ENCODE measurements around the gene CLASRP. TPM values are rescaled to one million over a fixed set of nuclear protein-coding genes. Genes with fewer than 3 reads are reported as not detected.

Gene CLASRP
- polyA plus RNA-seq, 1 donor from 2014 or later, result 30.1 TPM

DNA sequence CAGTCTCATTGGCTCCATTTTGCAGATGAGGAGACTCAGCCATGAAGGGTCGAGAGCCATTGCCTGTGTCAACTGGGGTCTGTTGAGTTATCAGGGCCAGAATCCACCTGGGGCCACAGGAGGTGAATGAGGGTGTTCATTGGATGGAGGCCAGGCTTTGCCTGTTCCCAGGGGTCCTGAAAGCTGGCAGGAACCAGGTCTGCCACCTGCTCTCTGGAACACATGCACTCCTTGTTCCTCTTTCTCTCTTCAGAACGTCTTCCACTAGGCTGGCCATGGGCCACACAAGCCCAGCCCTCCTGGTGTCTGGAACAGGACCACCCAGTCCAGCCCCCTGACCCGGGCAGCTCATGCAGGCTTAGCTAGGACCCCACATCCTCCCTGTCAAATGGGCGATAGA lies 75.3 kb downstream of the CLASRP start:
- Histone ChIP-seq H3K9me2 (ENCODE audit: insufficient read depth, low read length) (no peaks in the 10 kb centered on the region), H4K20me1 (ENCODE audit: insufficient read depth) (no peaks in the 10 kb centered on the region), H3K4me3 (ENCODE audit: low read length) (no peak overlapping the region), H3K36me3 (ENCODE audit: insufficient read depth, low read length) (no peaks in the 10 kb centered on the region), H3K27me3 (ENCODE audit: insufficient read depth, low read depth, low read length) (no peaks in the 10 kb centered on the region), H2AFZ (ENCODE audit: low read depth, low read length) (no peak overlapping the region), H3K79me2 (replicated peaks; ENCODE audit: insufficient read depth, low read length) (peaks cover 32% of the 10 kb centered on the region), H3F3A (ENCODE audit: insufficient read depth, low read length, poor library complexity, severe bottlenecking) (no peaks in the 10 kb centered on the region), H3K4me2 (ENCODE audit: low read length) (no peak overlapping the region), H3K9me3 (ENCODE audit: low read length) (no peaks in the 10 kb centered on the region), H3K9ac (ENCODE audit: low read length) (no peak overlapping the region), H3K27ac (ENCODE audit: low read length) (no peak overlapping the region)
- TF ChIP-seq, protein P1, sequence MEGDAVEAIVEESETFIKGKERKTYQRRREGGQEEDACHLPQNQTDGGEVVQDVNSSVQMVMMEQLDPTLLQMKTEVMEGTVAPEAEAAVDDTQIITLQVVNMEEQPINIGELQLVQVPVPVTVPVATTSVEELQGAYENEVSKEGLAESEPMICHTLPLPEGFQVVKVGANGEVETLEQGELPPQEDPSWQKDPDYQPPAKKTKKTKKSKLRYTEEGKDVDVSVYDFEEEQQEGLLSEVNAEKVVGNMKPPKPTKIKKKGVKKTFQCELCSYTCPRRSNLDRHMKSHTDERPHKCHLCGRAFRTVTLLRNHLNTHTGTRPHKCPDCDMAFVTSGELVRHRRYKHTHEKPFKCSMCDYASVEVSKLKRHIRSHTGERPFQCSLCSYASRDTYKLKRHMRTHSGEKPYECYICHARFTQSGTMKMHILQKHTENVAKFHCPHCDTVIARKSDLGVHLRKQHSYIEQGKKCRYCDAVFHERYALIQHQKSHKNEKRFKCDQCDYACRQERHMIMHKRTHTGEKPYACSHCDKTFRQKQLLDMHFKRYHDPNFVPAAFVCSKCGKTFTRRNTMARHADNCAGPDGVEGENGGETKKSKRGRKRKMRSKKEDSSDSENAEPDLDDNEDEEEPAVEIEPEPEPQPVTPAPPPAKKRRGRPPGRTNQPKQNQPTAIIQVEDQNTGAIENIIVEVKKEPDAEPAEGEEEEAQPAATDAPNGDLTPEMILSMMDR (IDR thresholded peaks at IDR 0.05; ENCODE audit: poor library complexity, severe bottlenecking), result no peak
- TF ChIP-seq TAF1 (IDR thresholded peaks at IDR 0.05; ENCODE audit: low read depth) (no peak), SMC3 (conservative IDR thresholded peaks at IDR 0.05; ENCODE audit: poor library complexity) (no peak), RAD21 (conservative IDR thresholded peaks at IDR 0.05) (no peak), MXI1 (conservative IDR thresholded peaks at IDR 0.05; ENCODE audit: poor library complexity, severe bottlenecking) (no peak), POLR2AphosphoS5 (IDR thresholded peaks at IDR 0.05) (no peak), EP300 (conservative IDR thresholded peaks at IDR 0.05; ENCODE audit: poor library complexity, severe bottlenecking) (no peak), EZH2 (IDR thresholded peaks at IDR 0.05; ENCODE audit: borderline replicate concordance, insufficient read depth, low read length, poor library complexity, severe bottlenecking) (no peak)
- TF ChIP-seq, protein P2, sequence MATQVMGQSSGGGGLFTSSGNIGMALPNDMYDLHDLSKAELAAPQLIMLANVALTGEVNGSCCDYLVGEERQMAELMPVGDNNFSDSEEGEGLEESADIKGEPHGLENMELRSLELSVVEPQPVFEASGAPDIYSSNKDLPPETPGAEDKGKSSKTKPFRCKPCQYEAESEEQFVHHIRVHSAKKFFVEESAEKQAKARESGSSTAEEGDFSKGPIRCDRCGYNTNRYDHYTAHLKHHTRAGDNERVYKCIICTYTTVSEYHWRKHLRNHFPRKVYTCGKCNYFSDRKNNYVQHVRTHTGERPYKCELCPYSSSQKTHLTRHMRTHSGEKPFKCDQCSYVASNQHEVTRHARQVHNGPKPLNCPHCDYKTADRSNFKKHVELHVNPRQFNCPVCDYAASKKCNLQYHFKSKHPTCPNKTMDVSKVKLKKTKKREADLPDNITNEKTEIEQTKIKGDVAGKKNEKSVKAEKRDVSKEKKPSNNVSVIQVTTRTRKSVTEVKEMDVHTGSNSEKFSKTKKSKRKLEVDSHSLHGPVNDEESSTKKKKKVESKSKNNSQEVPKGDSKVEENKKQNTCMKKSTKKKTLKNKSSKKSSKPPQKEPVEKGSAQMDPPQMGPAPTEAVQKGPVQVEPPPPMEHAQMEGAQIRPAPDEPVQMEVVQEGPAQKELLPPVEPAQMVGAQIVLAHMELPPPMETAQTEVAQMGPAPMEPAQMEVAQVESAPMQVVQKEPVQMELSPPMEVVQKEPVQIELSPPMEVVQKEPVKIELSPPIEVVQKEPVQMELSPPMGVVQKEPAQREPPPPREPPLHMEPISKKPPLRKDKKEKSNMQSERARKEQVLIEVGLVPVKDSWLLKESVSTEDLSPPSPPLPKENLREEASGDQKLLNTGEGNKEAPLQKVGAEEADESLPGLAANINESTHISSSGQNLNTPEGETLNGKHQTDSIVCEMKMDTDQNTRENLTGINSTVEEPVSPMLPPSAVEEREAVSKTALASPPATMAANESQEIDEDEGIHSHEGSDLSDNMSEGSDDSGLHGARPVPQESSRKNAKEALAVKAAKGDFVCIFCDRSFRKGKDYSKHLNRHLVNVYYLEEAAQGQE (IDR thresholded peaks at IDR 0.05; ENCODE audit: borderline replicate concordance), result no peak

DNA sequence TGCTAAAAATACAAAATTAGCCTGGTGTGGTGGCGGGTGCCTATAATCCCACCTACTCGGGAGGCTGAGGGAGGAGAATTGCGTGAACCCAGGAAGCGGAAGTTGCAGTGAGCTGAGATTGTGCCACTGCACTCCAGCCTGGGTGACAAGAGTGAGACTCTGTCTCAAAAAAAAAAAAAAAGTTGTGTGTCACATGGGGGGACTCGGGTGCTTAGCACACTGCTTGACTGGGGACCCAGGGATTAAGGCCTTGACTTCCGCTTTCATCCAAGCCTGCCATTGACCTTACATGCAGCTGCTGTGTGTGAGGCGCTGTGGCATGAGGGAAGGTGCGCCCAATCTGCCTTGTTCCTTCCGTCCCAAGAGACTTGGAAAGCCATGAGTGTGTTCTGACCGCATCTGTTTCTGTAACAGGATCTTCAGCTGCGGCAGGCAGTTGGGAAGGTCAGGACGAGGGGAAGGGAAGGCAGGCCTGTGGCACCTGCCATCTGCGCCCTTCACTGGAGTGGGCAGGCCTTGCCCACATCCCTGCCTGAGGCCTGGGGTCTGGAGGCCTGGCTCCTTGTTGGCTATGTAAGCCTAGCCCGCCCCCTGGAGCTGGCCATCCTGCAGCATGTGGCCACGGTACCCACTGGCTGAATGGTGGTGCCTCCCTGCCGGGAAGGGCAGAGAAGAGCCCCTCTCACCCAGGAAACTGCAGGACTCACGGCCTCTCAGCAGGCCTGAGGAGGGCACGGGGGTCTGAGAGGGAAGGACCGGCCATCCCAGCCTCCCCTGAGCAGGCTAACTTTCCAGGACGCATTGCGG lies 77.2 kb downstream of the CLASRP start:
- H3K27ac ChIP-seq (ENCODE audit: low read length), result no peak overlapping the region
- no peak for TF ChIP-seq POLR2AphosphoS5 (IDR thresholded peaks at IDR 0.05)
- no peak overlapping the region for H3K9ac ChIP-seq (ENCODE audit: low read length)

More for the DNA sequence above, 77.2 kb downstream of the CLASRP start:
- peaks cover 23% of the 10 kb centered on the region for H3K79me2 ChIP-seq (replicated peaks; ENCODE audit: insufficient read depth, low read length)
- no peaks in the 10 kb centered on the region for H3K9me3 ChIP-seq (ENCODE audit: low read length)
- no peak overlapping the region for H3K4me3 ChIP-seq (ENCODE audit: low read length)
- H3F3A ChIP-seq (ENCODE audit: insufficient read depth, low read length, poor library complexity, severe bottlenecking), result no peaks in the 10 kb centered on the region
- H2AFZ ChIP-seq (ENCODE audit: low read depth, low read length), result no peak overlapping the region
- H3K4me2 ChIP-seq (ENCODE audit: low read length), result no peak overlapping the region
- no peaks in the 10 kb centered on the region for H3K36me3 ChIP-seq (ENCODE audit: insufficient read depth, low read length)
- H4K20me1 ChIP-seq (ENCODE audit: insufficient read depth), result no peaks in the 10 kb centered on the region
- H3K9me2 ChIP-seq (ENCODE audit: insufficient read depth, low read length), result no peaks in the 10 kb centered on the region
- no peaks in the 10 kb centered on the region for H3K27me3 ChIP-seq (ENCODE audit: insufficient read depth, low read depth, low read length)
